ENCODE results near the gene SCO2.

SCO2 gene

GRCh38 chr22:50525104-50525857 is at the start of gene SCO2:
Gene SCO2, minus strand, starts transcription at chr22:50525598. Its CDS starts 1,187 bp downstream, at chr22:50524411.
- H3K27ac ChIP-seq = peak within 1 kb of the TSS; percentile 64 to 95
- no peak for TF ChIP-seq CTCF (IDR thresholded peaks at IDR 0.05)

GRCh38 chr22:50574383-50574755 is 49.0 kb upstream of the SCO2 start:
- TF ChIP-seq CTCF (IDR thresholded peaks at IDR 0.05) = no peak
- H3K4me3 ChIP-seq = no peak overlapping the region
- no peak overlapping the region for H3K27ac ChIP-seq
- no peak for DNase-seq (ENCODE audit: low spot score)

More at GRCh38 chr22:50525104-50525857, at the start of gene SCO2:
- peak; percentile 95 for DNase-seq (ENCODE audit: low spot score)
- H3K4me3 ChIP-seq = peak within 1 kb of the TSS; percentile 86

GRCh38 chr22:50573491-50574382 is 48.3 kb upstream of the SCO2 start:
- no peak for TF ChIP-seq CTCF (IDR thresholded peaks at IDR 0.05)
- DNase-seq (ENCODE audit: low spot score) = no peak
- H3K4me3 ChIP-seq = no peak overlapping the region
- no peak overlapping the region for H3K27ac ChIP-seq

- DNase-seq (ENCODE audit: low spot score) = no peak
- no peak overlapping the region for H3K4me3 ChIP-seq
Observed at GRCh38 chr22:50572965-50573364, 47.6 kb upstream of the SCO2 start.

GRCh38 chr22:50571264-50572175 is 46.1 kb upstream of the SCO2 start:
- Histone ChIP-seq H3K27ac (no peak overlapping the region), H3K4me3 (no peak overlapping the region)
- no peak for TF ChIP-seq CTCF (IDR thresholded peaks at IDR 0.05)
- DNase-seq (ENCODE audit: low spot score) = no peak

More at GRCh38 chr22:50572965-50573364, 47.6 kb upstream of the SCO2 start:
- H3K27ac ChIP-seq = no peak overlapping the region
- no peak for TF ChIP-seq CTCF (IDR thresholded peaks at IDR 0.05)

- no peak for DNase-seq (ENCODE audit: low spot score)
- no peak overlapping the region for H3K4me3 ChIP-seq
- no peak overlapping the region for H3K27ac ChIP-seq
- no peak for TF ChIP-seq CTCF (IDR thresholded peaks at IDR 0.05)
Observed at GRCh38 chr22:50570861-50571260, 45.5 kb upstream of the SCO2 start.
